ENCODE results near the gene C11orf97.

The C11orf97 gene

DNA sequence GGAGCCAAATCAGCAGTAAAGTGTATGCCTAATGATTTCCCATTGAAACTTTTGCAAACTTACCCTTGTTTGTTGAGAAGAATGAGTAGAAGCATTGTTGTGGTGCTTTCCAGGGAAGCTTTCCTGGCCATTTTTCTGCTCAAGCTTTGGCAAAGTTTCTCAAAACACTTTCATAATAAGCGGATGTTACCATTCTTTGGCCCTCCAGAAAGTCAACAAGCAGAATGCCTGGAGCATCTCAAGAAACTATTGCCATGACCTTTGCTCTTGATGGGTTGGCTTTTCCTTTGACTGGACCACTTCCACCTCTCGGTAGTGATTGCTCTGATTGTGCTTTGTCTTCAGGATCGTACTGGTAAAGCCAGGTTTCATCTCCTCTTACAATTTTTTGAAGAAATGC lies 65.6 kb downstream of the C11orf97 start:
- no peak overlapping the region for H3K9ac ChIP-seq (ENCODE audit: low read length)
- no peaks in the 10 kb centered on the region for H3K79me2 ChIP-seq (ENCODE audit: low read length)

More for the DNA sequence above, 65.6 kb downstream of the C11orf97 start:
- TF ChIP-seq EZH2 (optimal IDR thresholded peaks at IDR 0.05; ENCODE audit: low read depth, low read length): no peak
- H3K27me3 ChIP-seq (replicated peaks; ENCODE audit: insufficient read depth, low read length): no peaks in the 10 kb centered on the region
- H3F3A ChIP-seq (ENCODE audit: insufficient read depth, low read length): no peaks in the 10 kb centered on the region
- H4K20me1 ChIP-seq (ENCODE audit: insufficient read depth, low read length): no peaks in the 10 kb centered on the region
- H3K4me3 ChIP-seq (ENCODE audit: low read length): no peak overlapping the region
- H3K4me1 ChIP-seq (ENCODE audit: low read length): no peaks in the 10 kb centered on the region
- DNase-seq: no peak
- H3K9me3 ChIP-seq (replicated peaks; ENCODE audit: insufficient read depth, low read length): no peaks in the 10 kb centered on the region
- no peak overlapping the region for H3K27ac ChIP-seq (ENCODE audit: low read length)
- no peaks in the 10 kb centered on the region for H3K36me3 ChIP-seq (replicated peaks; ENCODE audit: insufficient read depth, low read length)
- H3K4me2 ChIP-seq (ENCODE audit: low read depth, low read length): no peak overlapping the region
- no peak overlapping the region for H2AFZ ChIP-seq (ENCODE audit: low read length)
- H3K9me2 ChIP-seq (replicated peaks; ENCODE audit: insufficient read depth, low read length): no peaks in the 10 kb centered on the region

All from MM.1S (cell line).